Keratinocyte (primary cell): ENCODE data around the gene IGSF8.

Experiments
- CTCF ChIP-seq, 3 experiments: IDR thresholded peaks in 1 of 3; conservative IDR thresholded peaks in 1 of 3; optimal IDR thresholded peaks in 1 of 3; 2 replicates in 2 of 3; 3 replicates in 1 of 3; pipeline versions ENCODE3 to v1.5.1; 2011; ENCODE audit warnings: low read length in 3 of 3, mild to moderate bottlenecking in 3 of 3, moderate library complexity in 2 of 3, control low read depth in 1 of 3, inconsistent platforms in 1 of 3; ENCODE audit not compliant: insufficient read depth in 2 of 3; ENCODE audit errors: extremely low read depth in 1 of 3
- EZH2 ChIP-seq: IDR thresholded peaks from one replicate; pipeline ENCODE4 v1.6.1; 2012; ENCODE audit warnings: inconsistent platforms, mild to moderate bottlenecking, low read length, moderate library complexity

- TF ChIP-seq CTCF (optimal IDR thresholded peaks at IDR 0.05 in 1 of 3, IDR thresholded peaks at IDR 0.05 in 1 of 3, conservative IDR thresholded peaks at IDR 0.05 in 1 of 3; ENCODE audit: extremely low read depth in 1 of 3, insufficient read depth in 2 of 3, low read length in 3 of 3) (no peak), EZH2 (no peak)
Measured at GRCh38 chr1:160136926-160137200, 38.4 kb upstream of the IGSF8 start.
